Measurements from ENCODE around the gene MAGI1.
A peak's percentile ranks its signal among the peaks of the same experiment; 100 is the strongest.
"Not testable (repeated sequence)": the region's sequence is repeated elsewhere in the genome, so short reads cannot be mapped to it uniquely, and the experiment has no call there.

The MAGI1 gene

GRCh38 chr3:66037986-66038369, 740 bp downstream of the MAGI1 start:
- FAIRE-seq (peak; percentile 5), DNase-seq (ENCODE audit: insufficient read length) (peak; percentile 10)
- TF ChIP-seq TAF1 (IDR thresholded peaks at IDR 0.05; ENCODE audit: borderline replicate concordance, low read depth, low read length) (no peak), POLR2AphosphoS5 (IDR thresholded peaks at IDR 0.05; ENCODE audit: low read depth, low read length) (no peak), POLR2A (IDR thresholded peaks at IDR 0.05; ENCODE audit: low read depth, low read length) (no peak)

DNA sequence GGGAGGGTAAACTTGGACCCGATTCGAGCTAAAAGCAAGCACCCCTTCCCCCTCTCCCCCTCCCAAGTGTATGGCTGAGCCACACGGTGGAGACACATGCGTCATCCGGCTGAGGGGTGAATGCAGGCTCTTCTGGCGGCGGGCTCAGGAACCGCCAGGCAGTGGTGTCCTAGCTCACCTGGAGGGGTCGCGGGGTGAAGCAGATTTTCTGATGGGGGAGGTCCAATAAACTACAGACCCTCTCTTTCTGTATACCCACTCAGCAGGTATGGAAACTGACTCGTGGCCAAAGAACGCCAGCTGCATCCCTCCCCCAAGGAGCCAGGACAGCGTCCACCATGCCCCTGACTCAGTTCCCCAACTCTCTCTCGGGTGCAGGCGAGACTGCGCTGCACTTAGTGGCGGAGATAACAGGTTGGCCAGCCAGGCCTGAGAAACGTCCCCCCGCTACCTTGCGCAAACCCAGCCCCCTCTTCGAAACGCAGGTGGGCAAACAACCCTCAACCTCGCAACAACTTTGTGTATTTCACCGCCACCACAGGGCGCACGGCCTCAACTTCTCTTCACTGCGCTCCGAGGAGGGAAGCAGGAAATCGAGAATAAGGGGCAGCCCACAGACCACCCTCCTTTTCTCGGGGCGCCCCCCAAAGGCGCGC, 1.3 kb downstream of the MAGI1 start:
- DNase-seq (ENCODE audit: insufficient read length), result no peak
- no peak for TF ChIP-seq POLR2A (IDR thresholded peaks at IDR 0.05; ENCODE audit: low read depth, low read length)
- no peak for TF ChIP-seq TAF1 (IDR thresholded peaks at IDR 0.05; ENCODE audit: borderline replicate concordance, low read depth, low read length)
- no peak for TF ChIP-seq POLR2AphosphoS5 (IDR thresholded peaks at IDR 0.05; ENCODE audit: low read depth, low read length)
- peak; percentile 51 for FAIRE-seq

GRCh38 chr3:66036586-66037148, 2.1 kb downstream of the MAGI1 start:
- FAIRE-seq (no peak), DNase-seq (ENCODE audit: insufficient read length) (no peak)
- no peak for TF ChIP-seq TAF1 (IDR thresholded peaks at IDR 0.05; ENCODE audit: borderline replicate concordance, low read depth, low read length)
- TF ChIP-seq POLR2AphosphoS5 (IDR thresholded peaks at IDR 0.05; ENCODE audit: low read depth, low read length), result no peak
- no peak for TF ChIP-seq POLR2A (IDR thresholded peaks at IDR 0.05; ENCODE audit: low read depth, low read length)

DNA sequence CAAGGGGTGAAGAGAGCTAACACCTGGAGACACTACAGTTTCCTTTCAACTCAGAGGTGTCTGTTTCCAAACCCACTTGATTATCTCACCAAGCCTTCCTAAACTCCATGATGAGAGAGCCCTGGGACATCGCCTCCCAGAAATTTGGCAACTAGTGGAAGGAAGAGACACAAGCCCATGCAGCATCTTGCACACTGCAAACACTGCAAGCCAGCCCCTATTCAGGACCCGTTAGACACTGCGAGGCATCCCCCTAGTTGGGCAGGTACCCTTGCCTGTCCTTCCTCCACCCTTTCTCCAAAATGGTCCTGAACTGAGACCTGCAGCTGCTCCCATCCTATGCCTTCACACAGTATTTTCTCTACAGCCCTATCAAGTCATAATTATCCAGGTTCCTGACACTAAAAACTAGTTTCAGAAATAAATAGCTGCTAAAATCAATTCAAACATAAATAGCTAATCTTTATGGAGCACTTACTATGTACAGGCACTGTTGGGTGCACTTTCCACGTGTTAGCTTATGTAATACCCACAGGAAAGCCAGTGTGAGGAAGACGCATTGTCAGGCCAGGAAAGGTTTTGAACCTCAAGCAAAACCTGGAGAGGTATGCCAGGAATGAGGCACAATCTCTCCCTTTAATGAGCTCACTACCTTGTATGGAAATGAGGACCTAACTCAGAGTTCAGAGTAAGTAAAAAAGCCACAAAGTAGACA, 2.8 kb downstream of the MAGI1 start:
- DNase-seq (ENCODE audit: insufficient read length) (no peak), FAIRE-seq (no peak)
- no peak for TF ChIP-seq POLR2A (IDR thresholded peaks at IDR 0.05; ENCODE audit: low read depth, low read length)
- TF ChIP-seq POLR2AphosphoS5 (IDR thresholded peaks at IDR 0.05; ENCODE audit: low read depth, low read length), result no peak
- TF ChIP-seq TAF1 (IDR thresholded peaks at IDR 0.05; ENCODE audit: borderline replicate concordance, low read depth, low read length), result no peak

- no peak for TF ChIP-seq POLR2AphosphoS5 (IDR thresholded peaks at IDR 0.05; ENCODE audit: low read depth, low read length)
- no peak for TF ChIP-seq POLR2A (IDR thresholded peaks at IDR 0.05; ENCODE audit: low read depth, low read length)
- no peak for TF ChIP-seq TAF1 (IDR thresholded peaks at IDR 0.05; ENCODE audit: borderline replicate concordance, low read depth, low read length)
- DNase-seq (ENCODE audit: insufficient read length), result no peak
- FAIRE-seq, result no peak
Observed at GRCh38 chr3:66033241-66034138, 5.2 kb downstream of the MAGI1 start.

- DNase-seq (ENCODE audit: insufficient read length) (no peak), FAIRE-seq (no peak)
- no peak for TF ChIP-seq TAF1 (IDR thresholded peaks at IDR 0.05; ENCODE audit: borderline replicate concordance, low read depth, low read length)
- TF ChIP-seq POLR2AphosphoS5 (IDR thresholded peaks at IDR 0.05; ENCODE audit: low read depth, low read length), result no peak
- TF ChIP-seq POLR2A (IDR thresholded peaks at IDR 0.05; ENCODE audit: low read depth, low read length), result no peak
Observed at GRCh38 chr3:66031102-66031698, 7.5 kb downstream of the MAGI1 start.

DNA sequence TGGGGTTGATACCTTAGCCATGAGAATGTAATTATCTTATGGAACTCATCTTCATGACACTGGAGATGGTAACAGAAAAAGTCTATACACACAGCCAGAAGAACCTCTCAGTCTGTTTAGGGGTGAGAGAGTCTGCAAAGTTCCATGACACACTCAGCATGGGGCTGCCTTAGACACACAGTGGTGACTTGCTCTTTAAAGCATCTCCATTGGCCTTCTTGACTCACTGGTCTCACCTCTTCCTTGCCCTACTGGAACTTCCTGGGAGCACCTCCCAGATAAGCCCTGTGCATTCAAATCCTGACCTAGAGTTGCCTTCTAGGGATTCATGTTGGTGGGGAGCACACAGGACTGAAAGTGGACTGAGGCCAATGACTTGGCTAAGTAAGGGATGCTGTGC, 9.3 kb downstream of the MAGI1 start:
- TF ChIP-seq POLR2AphosphoS5 (IDR thresholded peaks at IDR 0.05; ENCODE audit: low read depth, low read length) (no peak), POLR2A (IDR thresholded peaks at IDR 0.05; ENCODE audit: low read depth, low read length) (no peak), TAF1 (IDR thresholded peaks at IDR 0.05; ENCODE audit: borderline replicate concordance, low read depth, low read length) (no peak)
- DNase-seq (ENCODE audit: insufficient read length) (no peak), FAIRE-seq (no peak)

GRCh38 chr3:66029014-66029413, 9.7 kb downstream of the MAGI1 start:
- TF ChIP-seq POLR2A (IDR thresholded peaks at IDR 0.05; ENCODE audit: low read depth, low read length), result no peak
- TF ChIP-seq TAF1 (IDR thresholded peaks at IDR 0.05; ENCODE audit: borderline replicate concordance, low read depth, low read length), result no peak
- no peak for TF ChIP-seq POLR2AphosphoS5 (IDR thresholded peaks at IDR 0.05; ENCODE audit: low read depth, low read length)
- DNase-seq (ENCODE audit: insufficient read length) (no peak), FAIRE-seq (no peak)

GRCh38 chr3:66028457-66028856, 10.3 kb downstream of the MAGI1 start:
- FAIRE-seq (no peak), DNase-seq (ENCODE audit: insufficient read length) (no peak)
- TF ChIP-seq POLR2AphosphoS5 (IDR thresholded peaks at IDR 0.05; ENCODE audit: low read depth, low read length) (no peak), POLR2A (IDR thresholded peaks at IDR 0.05; ENCODE audit: low read depth, low read length) (no peak), TAF1 (IDR thresholded peaks at IDR 0.05; ENCODE audit: borderline replicate concordance, low read depth, low read length) (no peak)

DNA sequence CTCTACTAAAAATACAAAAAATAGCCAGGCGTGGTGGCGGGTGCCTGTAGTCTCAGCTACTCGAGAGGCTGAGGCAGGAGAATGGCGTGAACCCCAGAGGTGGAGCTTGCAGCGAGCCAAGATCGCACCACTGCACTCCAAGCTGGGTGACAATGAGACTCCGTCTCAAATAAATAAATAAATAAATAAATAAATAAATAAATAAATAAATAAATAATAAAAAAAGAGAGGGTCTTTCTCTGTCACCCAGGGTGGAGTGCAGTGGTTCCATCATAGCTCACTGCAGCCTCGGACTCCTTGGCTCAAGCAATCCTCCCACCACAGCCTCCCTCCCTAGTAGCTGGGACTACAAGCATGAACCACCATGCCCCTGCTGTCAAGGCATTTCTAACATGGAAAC, 11.6 kb downstream of the MAGI1 start:
- not testable (repeated sequence) for DNase-seq (ENCODE audit: insufficient read length); FAIRE-seq

Measured in GM12892 (cell line).